Endodermal cell (in vitro differentiated cells): ENCODE measurements around the gene HHIP. TPM values are rescaled to one million over a fixed set of nuclear protein-coding genes. Genes with fewer than 3 reads are reported as not detected.

Experiments
- DNase-seq: peaks from one replicate; pipeline ENCODE4 v3.0.0-alpha.2; 2017
- H3K27ac ChIP-seq: 2 replicates; pipeline ENCODE4 v1.5.1; 2013; ENCODE audit warnings: mild to moderate bottlenecking, low read depth, low read length, moderate library complexity
- H3K27me3 ChIP-seq: 2 replicates; pipeline ENCODE4 v1.6.1; 2013; ENCODE audit warnings: mild to moderate bottlenecking, low read length, moderate library complexity; ENCODE audit not compliant: insufficient read depth, control insufficient read depth, poor library complexity, severe bottlenecking
- H3K36me3 ChIP-seq: 2 replicates; pipeline ENCODE4 v1.7.0; 2013; ENCODE audit warnings: mild to moderate bottlenecking, low read length, moderate library complexity; ENCODE audit not compliant: control insufficient read depth, insufficient read depth
- H3K4me1 ChIP-seq: one replicate; pipeline ENCODE4 v1.7.0; 2013; ENCODE audit warnings: low read length; ENCODE audit not compliant: control insufficient read depth, insufficient read depth
- H3K4me3 ChIP-seq: 2 replicates; pipeline ENCODE4 v1.5.1; 2013; ENCODE audit warnings: mild to moderate bottlenecking, low read length, moderate library complexity
- H3K9ac ChIP-seq: 2 replicates; pipeline ENCODE4 v1.6.1; 2013; ENCODE audit warnings: mild to moderate bottlenecking, low read length, moderate library complexity; ENCODE audit not compliant: poor library complexity, severe bottlenecking; ENCODE audit errors: extremely low read depth
- H3K9me3 ChIP-seq: 2 replicates; pipeline ENCODE4 v1.6.1; 2013; ENCODE audit warnings: mild to moderate bottlenecking, low read length, moderate library complexity; ENCODE audit not compliant: control insufficient read depth
- H3K27ac Mint-ChIP-seq: 2 replicates; pipeline ENCODE4 v1.8.0; 2020; ENCODE audit warnings: mixed read lengths
- H3K27me3 Mint-ChIP-seq: 2 replicates; pipeline ENCODE4 v1.8.0; 2021; ENCODE audit warnings: mild to moderate bottlenecking, mixed read lengths; ENCODE audit not compliant: insufficient read depth
- H3K36me3 Mint-ChIP-seq: 2 replicates; pipeline ENCODE4 v1.8.0; 2020; ENCODE audit warnings: low read depth, mixed read lengths
- H3K4me1 Mint-ChIP-seq: 2 replicates; pipeline ENCODE4 v1.8.0; 2020; ENCODE audit warnings: mixed read lengths
- H3K4me3 Mint-ChIP-seq: 2 replicates; pipeline ENCODE4 v1.8.0; 2020; ENCODE audit warnings: mild to moderate bottlenecking, moderate library complexity, mixed read lengths
- H3K9me3 Mint-ChIP-seq: 2 replicates; pipeline ENCODE4 v1.8.0; 2020; ENCODE audit warnings: mild to moderate bottlenecking, mixed read lengths
- WGBS, 2 experiments: methylation state at CpG; one replicate each; pipeline versions ENCODE4 v1.1.5 to v1.1.7; 2013; ENCODE audit warnings: missing lambda C conversion rate in 2 of 2, mixed read lengths in 1 of 2; ENCODE audit not compliant: insufficient coverage in 1 of 2, insufficient read length in 1 of 2; 5-methylcytosine and 5-hydroxymethylcytosine counted together
- total RNA-seq, 2 donors: library from RNA; stranded (reverse); fragmentation: NEBNext Ultra II Directional in 1 of 2; extraction: Animal tissue kit (Norgen Biotek cat#: 25700) in 1 of 2; gene quantifications; 2 replicates in 1 of 2; 3 replicates in 1 of 2; pipeline ENCODE4 v1.2.1, GENCODE V29; 2021
- TF ChIP-seq, protein P1 (sequence below): fragments of 200-600 bp; sonication (generic); conservative IDR thresholded peaks from 2 replicates; pipeline ENCODE4 v1.5.0; 2021; ENCODE audit warnings: antibody characterized with exemption, mild to moderate bottlenecking

Gene HHIP
- total RNA-seq, 2 donors from 2014 or later: 1.8 to 3.4 TPM

DNA sequence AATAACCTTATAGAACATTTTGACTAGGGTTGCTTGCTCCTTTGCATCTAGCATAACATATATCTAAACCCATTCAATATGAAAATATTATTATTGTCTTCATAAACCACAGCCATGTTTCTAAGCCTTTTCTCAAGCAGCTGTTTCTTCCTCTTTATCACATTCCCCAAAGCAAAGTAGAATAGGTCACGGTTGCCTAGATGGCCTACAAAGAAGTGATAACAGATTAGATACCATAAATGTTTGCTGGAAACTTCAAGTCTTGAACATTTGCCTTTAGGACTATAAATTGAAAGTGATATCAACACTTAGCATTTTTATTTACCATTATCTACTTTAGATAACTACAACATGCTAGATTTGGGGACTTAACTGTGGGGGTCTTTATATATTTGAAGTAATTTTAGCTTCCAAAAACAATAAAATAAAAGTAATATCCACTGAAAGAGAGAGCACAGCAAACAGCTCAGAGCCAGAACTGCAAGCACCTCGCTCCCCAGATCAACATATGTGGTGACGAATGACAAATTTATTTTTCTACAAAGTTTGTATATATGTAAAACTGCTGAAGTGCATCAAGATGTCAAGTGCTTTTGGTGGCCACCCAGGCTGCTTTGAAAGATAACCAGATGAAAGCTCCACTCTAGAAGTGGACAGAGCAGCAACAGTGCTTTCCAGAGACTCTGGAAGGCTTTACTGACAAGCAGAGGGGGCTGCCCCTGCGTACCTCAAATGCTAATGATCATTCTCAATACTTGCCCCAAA, 8.0 kb downstream of the HHIP start:
- Histone ChIP-seq H3K4me1 (peaks cover 22% of the 10 kb centered on the region), H3K27ac (no peak overlapping the region), H3K36me3 (no peaks in the 10 kb centered on the region), H3K9ac (no peak overlapping the region), H3K9me3 (no peaks in the 10 kb centered on the region), H3K4me3 (no peak overlapping the region), H3K27me3 (peaks cover 48% of the 10 kb centered on the region)
- Mint-ChIP-seq H3K9me3 (no peaks in the 10 kb centered on the region), H3K4me3 (no peak overlapping the region), H3K4me1 (peaks cover 51% of the 10 kb centered on the region), H3K36me3 (no peaks in the 10 kb centered on the region), H3K27me3 (peaks cover 17% of the 10 kb centered on the region), H3K27ac (no peak overlapping the region)
- DNase-seq: no peak
- TF ChIP-seq, protein P1, sequence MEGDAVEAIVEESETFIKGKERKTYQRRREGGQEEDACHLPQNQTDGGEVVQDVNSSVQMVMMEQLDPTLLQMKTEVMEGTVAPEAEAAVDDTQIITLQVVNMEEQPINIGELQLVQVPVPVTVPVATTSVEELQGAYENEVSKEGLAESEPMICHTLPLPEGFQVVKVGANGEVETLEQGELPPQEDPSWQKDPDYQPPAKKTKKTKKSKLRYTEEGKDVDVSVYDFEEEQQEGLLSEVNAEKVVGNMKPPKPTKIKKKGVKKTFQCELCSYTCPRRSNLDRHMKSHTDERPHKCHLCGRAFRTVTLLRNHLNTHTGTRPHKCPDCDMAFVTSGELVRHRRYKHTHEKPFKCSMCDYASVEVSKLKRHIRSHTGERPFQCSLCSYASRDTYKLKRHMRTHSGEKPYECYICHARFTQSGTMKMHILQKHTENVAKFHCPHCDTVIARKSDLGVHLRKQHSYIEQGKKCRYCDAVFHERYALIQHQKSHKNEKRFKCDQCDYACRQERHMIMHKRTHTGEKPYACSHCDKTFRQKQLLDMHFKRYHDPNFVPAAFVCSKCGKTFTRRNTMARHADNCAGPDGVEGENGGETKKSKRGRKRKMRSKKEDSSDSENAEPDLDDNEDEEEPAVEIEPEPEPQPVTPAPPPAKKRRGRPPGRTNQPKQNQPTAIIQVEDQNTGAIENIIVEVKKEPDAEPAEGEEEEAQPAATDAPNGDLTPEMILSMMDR: no peak
- WGBS, 2 experiments: 64% methylated on average over 4 of the region's 4 CpGs; no CpG with 5 or more reads in 1 of the 2 experiments

DNA sequence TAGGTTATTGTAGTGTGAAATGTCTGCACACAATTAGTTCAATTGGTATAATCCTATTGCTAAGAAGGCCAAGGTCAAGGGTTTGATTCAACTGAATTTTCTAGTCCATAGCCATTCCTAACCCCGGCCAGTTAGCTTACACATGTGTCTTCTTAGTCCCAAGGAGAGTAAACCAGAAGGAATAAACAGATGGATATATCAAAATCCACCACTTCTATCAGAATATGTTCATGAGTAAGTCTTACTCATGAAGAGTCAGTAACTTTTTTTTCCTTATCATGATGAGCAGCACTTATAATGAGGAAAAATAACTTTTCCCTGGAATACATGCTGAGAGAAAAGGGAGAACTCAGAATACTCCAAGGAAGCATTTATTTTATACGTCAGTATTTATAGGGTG, 9.5 kb downstream of the HHIP start:
- Mint-ChIP-seq H3K27me3 (peaks cover 18% of the 10 kb centered on the region), H3K27ac (no peak overlapping the region), H3K4me1 (peaks cover 38% of the 10 kb centered on the region), H3K36me3 (no peaks in the 10 kb centered on the region), H3K4me3 (no peak overlapping the region), H3K9me3 (no peaks in the 10 kb centered on the region)
- WGBS, 2 experiments: 90 to 93% methylated on average over 2 of the region's 2 CpGs
- Histone ChIP-seq H3K9me3 (no peaks in the 10 kb centered on the region), H3K27ac (no peak overlapping the region), H3K4me3 (no peak overlapping the region), H3K36me3 (no peaks in the 10 kb centered on the region), H3K9ac (no peak overlapping the region), H3K27me3 (peaks cover 63% of the 10 kb centered on the region), H3K4me1 (peaks cover 18% of the 10 kb centered on the region)
- TF ChIP-seq, protein P1: no peak
- no peak for DNase-seq

DNA sequence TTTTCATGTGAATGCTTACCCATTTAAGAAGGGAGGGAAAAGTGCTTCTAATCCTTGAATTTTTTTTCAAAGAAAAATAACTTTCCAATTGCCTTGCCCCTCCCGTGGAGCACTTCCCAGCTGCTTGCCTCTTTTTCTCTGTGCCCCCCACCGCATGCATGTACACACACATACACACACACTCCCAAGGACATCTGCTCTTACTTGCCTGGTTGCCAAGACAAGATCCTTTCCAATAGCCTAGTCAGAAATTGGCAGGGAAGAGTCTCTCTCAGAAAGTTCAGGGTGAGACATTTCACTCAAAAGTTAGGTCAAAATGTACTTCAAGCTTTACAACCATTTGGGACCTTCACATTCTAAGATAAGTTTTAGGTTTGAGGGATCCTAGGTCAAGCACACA, 10.9 kb downstream of the HHIP start:
- Mint-ChIP-seq H3K4me3 (no peak overlapping the region), H3K27ac (no peak overlapping the region), H3K9me3 (no peaks in the 10 kb centered on the region), H3K36me3 (no peaks in the 10 kb centered on the region), H3K4me1 (peaks cover 30% of the 10 kb centered on the region), H3K27me3 (peaks cover 18% of the 10 kb centered on the region)
- no peaks in the 10 kb centered on the region for H3K36me3 ChIP-seq
- WGBS, 2 experiments: 83% methylated on average over 2 of the region's 2 CpGs; no CpG with 5 or more reads in 1 of the 2 experiments
- no peak overlapping the region for H3K27ac ChIP-seq
- no peak overlapping the region for H3K4me3 ChIP-seq
- H3K27me3 ChIP-seq: peaks cover 72% of the 10 kb centered on the region
- DNase-seq: no peak
- H3K9me3 ChIP-seq: no peaks in the 10 kb centered on the region
- no peak overlapping the region for H3K9ac ChIP-seq
- peaks cover 13% of the 10 kb centered on the region for H3K4me1 ChIP-seq
- TF ChIP-seq, protein P1: no peak
